Panc1 (cell line): ENCODE data around the gene FAM124B. TPM values are rescaled to one million over a fixed set of nuclear protein-coding genes. Genes with fewer than 3 reads are reported as not detected.
A peak's percentile ranks its signal among the peaks of the same experiment; 100 is the strongest.

ENCODE experiments used
- ATAC-seq: fragments of 200-7000 bp; cut with Tn5 transposase; 2 replicates; pipeline ENCODE4 v1.9.1; 2020; ENCODE audit warnings: mild to moderate bottlenecking, moderate library complexity
- BruUV-seq: library from RNA; stranded (reverse); fragments of 400-500 nt; replicated peaks from 2 replicates; lab custom pipeline; 2021; lab: Mats Ljungman, UMichigan
- CTCF ChIA-PET: fragments of 300-600 bp; sonication (Branson Sonifier 250); formaldehyde crosslinking; loops from one replicate; lab custom pipeline; 2022; ENCODE audit warnings: antibody characterized with exemption; lab: Charles Lee
- POLR2A ChIA-PET: fragments of 300-600 bp; sonication (Branson Sonifier 250); formaldehyde crosslinking; loops from one replicate; lab custom pipeline; 2022; ENCODE audit warnings: antibody characterized with exemption; lab: Charles Lee
- DNase-seq: peaks from one replicate; pipeline ENCODE4 v3.0.0-alpha.2; 2010; ENCODE audit warnings: low read depth, low spot score
- H3K27ac ChIP-seq: 2 replicates; pipeline ENCODE4 v1.5.1; 2011; ENCODE audit warnings: mild to moderate bottlenecking, low read length, inconsistent platforms
- H3K27me3 ChIP-seq: fragments of 200-500 bp; sonication (Bioruptor generic); 2 replicates; pipeline ENCODE4 v1.6.0; 2014; ENCODE audit warnings: low read length, inconsistent platforms; ENCODE audit not compliant: control insufficient read depth, insufficient read depth
- H3K36me3 ChIP-seq: fragments of 200-500 bp; sonication (Bioruptor generic); 2 replicates; pipeline ENCODE4 v1.5.1; 2014; ENCODE audit warnings: inconsistent platforms, mild to moderate bottlenecking, low read length, moderate library complexity; ENCODE audit not compliant: control insufficient read depth, insufficient read depth
- H3K4me1 ChIP-seq: 2 replicates; pipeline ENCODE4 v1.5.1; 2011; ENCODE audit warnings: inconsistent platforms, mild to moderate bottlenecking, low read length, moderate library complexity; ENCODE audit not compliant: control insufficient read depth, insufficient read depth
- H3K4me3 ChIP-seq, 2 experiments: 2 replicates each; pipeline ENCODE4 v1.5.1; 2011 to 2012; ENCODE audit warnings: low read depth in 2 of 2, low read length in 2 of 2, mild to moderate bottlenecking in 2 of 2, inconsistent platforms in 1 of 2, moderate library complexity in 1 of 2
- H3K9me3 ChIP-seq: fragments of 200-500 bp; sonication (Bioruptor generic); 2 replicates; pipeline ENCODE4 v1.5.1; 2014; ENCODE audit warnings: low read depth, mild to moderate bottlenecking, inconsistent platforms, low read length, moderate library complexity; ENCODE audit not compliant: control insufficient read depth, insufficient read depth
- CTCF ChIP-seq: fragments of 450-650 bp; IDR thresholded peaks from 2 replicates; pipeline ENCODE4 v1.5.1; 2017; ENCODE audit warnings: mild to moderate bottlenecking
- POLR2AphosphoS5 ChIP-seq: IDR thresholded peaks from 2 replicates; pipeline ENCODE4 v1.6.1; 2012; ENCODE audit warnings: mild to moderate bottlenecking, low read depth, low read length, moderate library complexity
- REST ChIP-seq, 2 experiments: IDR thresholded peaks; 2 replicates each; pipeline ENCODE4 v1.6.1; 2011 to 2012; ENCODE audit warnings: low read depth in 2 of 2, control low read depth in 1 of 2, low read length in 1 of 2, mild to moderate bottlenecking in 1 of 2, moderate library complexity in 1 of 2; ENCODE audit not compliant: insufficient read depth in 1 of 2
- SIN3A ChIP-seq: IDR thresholded peaks from 2 replicates; pipeline ENCODE4 v1.6.1; 2012; ENCODE audit warnings: low read depth, mild to moderate bottlenecking, low read length, moderate library complexity, borderline replicate concordance; ENCODE audit not compliant: insufficient read depth
- TCF7L2 ChIP-seq: IDR thresholded peaks from 2 replicates; pipeline ENCODE4 v1.6.1; 2011; ENCODE audit warnings: mild to moderate bottlenecking, low read depth, low read length, inconsistent platforms
- in situ Hi-C: cut with HindIII; loops from 2 replicates; pipeline ENCODE4 v1.10.0; 2016; ENCODE audit warnings: low sequenced_read_pairs, low pct_unique_long_range_greater_than_20kb
- intact Hi-C: fragments of 100-400 bp; cut with micrococcal nuclease; formaldehyde crosslinking; loops from one replicate; pipeline ENCODE4 v1.10.0; 2022; ENCODE audit not compliant: unreplicated experiment
- total RNA-seq: library from RNA; stranded (reverse); gene quantifications from one replicate; pipeline ENCODE4 v1.2.1, GENCODE V29; 2021; ENCODE audit not compliant: unreplicated experiment

The FAM124B gene
- total RNA-seq, 1 experiment from 2014 or later = 0.08 TPM

DNA sequence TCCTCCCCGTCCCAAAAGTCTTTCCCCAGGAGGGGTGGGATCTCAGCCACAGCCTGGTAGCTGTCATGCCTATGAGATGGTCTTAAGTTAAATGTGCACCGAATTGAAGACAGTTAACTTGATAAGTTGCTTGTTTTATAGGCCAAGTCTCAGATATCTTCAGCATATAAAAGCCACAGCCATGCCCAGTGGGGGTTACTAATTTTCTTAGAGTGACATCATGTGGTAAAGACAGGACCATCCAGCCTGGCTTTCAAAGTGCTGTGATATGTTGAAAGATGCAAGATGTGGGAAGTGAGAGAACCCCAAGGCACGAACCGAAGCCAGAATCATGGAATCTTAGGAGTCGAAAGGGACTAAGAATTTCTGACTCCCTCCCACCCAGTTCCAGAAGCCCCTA, 42.1 kb upstream of the FAM124B start:
- ATAC-seq = no peak
- ChIA-PET CTCF (no interaction called here), POLR2A (no interaction called here)
- Histone ChIP-seq H3K4me1 (no peaks in the 10 kb centered on the region), H3K27me3 (no peaks in the 10 kb centered on the region), H3K36me3 (no peaks in the 10 kb centered on the region), H3K4me3 (no peak overlapping the region), H3K27ac (no peak overlapping the region), H3K9me3 (no peaks in the 10 kb centered on the region)
- no TSS peak for BruUV-seq
- in situ Hi-C loops = no loop called here
- TF ChIP-seq SIN3A (no peak), POLR2AphosphoS5 (no peak), REST (IDR thresholded peaks at IDR 0.05; ENCODE audit: insufficient read depth in 1 of 2, low read depth in 2 of 2, low read length in 1 of 2) (no peak), TCF7L2 (no peak), CTCF (no peak)
- no peak for DNase-seq
- intact Hi-C loops = no loop called here

- POLR2A ChIA-PET = no interaction called here
- peak overlapping the region; percentile 51 to 52 for H3K4me3 ChIP-seq
- no TSS peak for BruUV-seq
- no peaks in the 10 kb centered on the region for H3K27me3 ChIP-seq
- no peaks in the 10 kb centered on the region for H3K9me3 ChIP-seq
- DNase-seq (no peak), ATAC-seq (peak; percentile 74)
- no peaks in the 10 kb centered on the region for H3K4me1 ChIP-seq
- intact Hi-C loops = no loop called here
- in situ Hi-C loops = no loop called here
- CTCF ChIA-PET = no interaction called here
- peak overlapping the region; percentile 48 for H3K27ac ChIP-seq
- H3K36me3 ChIP-seq = no peaks in the 10 kb centered on the region
- no peak for TF ChIP-seq REST (IDR thresholded peaks at IDR 0.05; ENCODE audit: insufficient read depth in 1 of 2, low read depth in 2 of 2, low read length in 1 of 2)
- TF ChIP-seq CTCF = no peak
- TF ChIP-seq POLR2AphosphoS5 = no peak
- TF ChIP-seq TCF7L2 = no peak
- no peak for TF ChIP-seq SIN3A
Measured at GRCh38 chr2:224442071-224442967, 40.4 kb upstream of the FAM124B start.
